Measurements from ENCODE around the gene MIS18A. TPM values are rescaled to one million over a fixed set of nuclear protein-coding genes. Genes with fewer than 3 reads are reported as not detected.
"Not testable (repeated sequence)": the region's sequence is repeated elsewhere in the genome, so short reads cannot be mapped to it uniquely, and the experiment has no call there.

Gene MIS18A
- polyA plus RNA-seq, 3 donors = 20.0 to 26.9 (median 26.5) TPM

DNA sequence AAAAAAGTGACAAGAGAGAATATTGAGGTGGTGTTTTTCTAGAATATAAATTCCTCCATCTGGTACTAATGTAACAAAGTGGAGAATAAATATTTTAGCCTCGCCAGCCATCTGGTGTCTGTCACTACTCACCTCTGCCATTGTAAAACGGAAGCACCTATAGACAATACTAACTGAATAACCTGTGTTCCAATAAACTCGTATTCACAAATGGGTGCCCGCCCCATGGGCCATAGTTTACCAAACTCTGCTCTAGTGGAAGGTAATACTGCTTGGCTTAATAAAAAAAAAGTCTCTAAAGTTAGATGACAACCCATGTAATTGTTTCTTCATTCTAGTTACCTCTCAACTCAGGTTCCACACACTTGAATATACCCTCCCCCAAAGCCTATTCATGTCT, 8.1 kb downstream of the MIS18A start:
- no peak for DNase-seq (ENCODE audit: extremely low read depth in 1 of 11, low read depth in 9 of 11, low spot score in 4 of 11)

DNA sequence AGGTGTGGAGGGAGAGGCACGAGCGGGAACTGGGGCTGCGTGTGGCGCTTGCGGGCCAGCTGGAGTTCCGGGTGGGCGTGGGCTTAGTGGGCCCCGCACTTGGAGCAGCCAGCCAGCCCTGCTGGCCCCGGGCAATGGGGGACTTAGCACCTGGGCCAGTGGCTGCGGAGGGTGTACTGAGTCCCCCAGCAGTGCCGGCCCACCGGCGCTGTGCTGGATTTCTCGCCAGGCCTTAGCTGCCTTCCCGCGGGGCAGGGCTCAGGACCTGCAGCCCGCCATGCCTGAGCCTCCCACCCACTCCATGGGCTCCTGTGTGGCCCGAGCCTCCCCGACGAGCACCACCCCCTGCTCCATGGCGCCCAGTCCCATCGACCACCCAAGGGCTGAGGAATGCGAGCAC, 13.5 kb downstream of the MIS18A start:
- DNase-seq (ENCODE audit: extremely low read depth in 1 of 11, low read depth in 9 of 11, low spot score in 4 of 11) = not testable (repeated sequence)

DNA sequence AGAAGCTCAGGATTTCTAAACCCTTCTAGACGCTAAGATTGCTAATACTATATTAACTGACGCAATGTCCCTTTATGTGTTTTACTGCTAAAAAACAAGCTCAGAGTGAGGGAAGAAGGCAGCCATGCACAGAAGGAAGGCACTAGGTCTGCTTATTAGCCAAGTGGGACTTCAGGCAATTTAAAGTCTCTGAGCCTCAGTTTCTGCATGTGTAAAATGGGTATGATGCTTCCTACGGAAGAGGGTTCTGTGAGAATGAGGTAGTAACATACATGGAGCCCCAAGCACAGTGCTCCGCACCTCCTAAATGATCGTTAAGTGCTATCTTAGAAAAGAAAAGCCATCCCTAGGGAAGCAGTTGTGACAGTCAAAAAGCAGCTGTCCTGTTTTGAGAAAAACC, 16.9 kb downstream of the MIS18A start:
- no peak for DNase-seq (ENCODE audit: extremely low read depth in 1 of 11, low read depth in 9 of 11, low spot score in 4 of 11)

DNA sequence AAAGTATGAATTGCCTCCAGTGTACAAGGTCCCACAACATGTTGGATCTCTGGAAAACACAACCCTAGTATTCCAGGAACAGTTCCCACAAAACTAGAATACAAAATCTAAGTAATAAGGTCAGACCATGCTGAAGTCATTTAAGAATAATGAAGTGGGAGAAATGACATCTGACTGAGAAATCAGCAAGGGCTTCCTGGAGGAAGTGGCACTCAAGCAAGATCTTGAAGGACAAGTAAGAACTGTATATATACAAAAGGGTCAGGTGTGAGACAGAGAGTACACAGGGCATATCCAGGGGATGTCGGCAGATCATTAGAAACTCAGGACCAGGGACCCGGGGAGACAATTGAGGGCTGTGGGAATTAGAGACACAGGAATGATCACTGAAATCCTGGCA, 18.7 kb downstream of the MIS18A start:
- no peak for DNase-seq (ENCODE audit: extremely low read depth in 1 of 11, low read depth in 9 of 11, low spot score in 4 of 11)

DNA sequence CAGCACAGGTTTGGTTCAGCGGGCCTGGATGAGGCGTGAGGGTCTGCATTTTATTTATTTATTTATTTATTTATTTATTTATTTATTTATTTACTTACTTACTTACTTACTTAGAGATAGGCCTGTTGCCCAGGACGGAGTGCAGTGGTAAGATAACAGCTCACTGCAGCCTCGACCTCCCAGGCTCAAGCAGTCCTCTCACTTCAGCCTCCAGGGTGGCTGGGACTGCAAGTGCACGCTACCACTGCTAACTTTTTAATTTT, 20.1 kb downstream of the MIS18A start:
- DNase-seq (ENCODE audit: extremely low read depth in 1 of 11, low read depth in 9 of 11, low spot score in 4 of 11) = not testable (repeated sequence)

DNA sequence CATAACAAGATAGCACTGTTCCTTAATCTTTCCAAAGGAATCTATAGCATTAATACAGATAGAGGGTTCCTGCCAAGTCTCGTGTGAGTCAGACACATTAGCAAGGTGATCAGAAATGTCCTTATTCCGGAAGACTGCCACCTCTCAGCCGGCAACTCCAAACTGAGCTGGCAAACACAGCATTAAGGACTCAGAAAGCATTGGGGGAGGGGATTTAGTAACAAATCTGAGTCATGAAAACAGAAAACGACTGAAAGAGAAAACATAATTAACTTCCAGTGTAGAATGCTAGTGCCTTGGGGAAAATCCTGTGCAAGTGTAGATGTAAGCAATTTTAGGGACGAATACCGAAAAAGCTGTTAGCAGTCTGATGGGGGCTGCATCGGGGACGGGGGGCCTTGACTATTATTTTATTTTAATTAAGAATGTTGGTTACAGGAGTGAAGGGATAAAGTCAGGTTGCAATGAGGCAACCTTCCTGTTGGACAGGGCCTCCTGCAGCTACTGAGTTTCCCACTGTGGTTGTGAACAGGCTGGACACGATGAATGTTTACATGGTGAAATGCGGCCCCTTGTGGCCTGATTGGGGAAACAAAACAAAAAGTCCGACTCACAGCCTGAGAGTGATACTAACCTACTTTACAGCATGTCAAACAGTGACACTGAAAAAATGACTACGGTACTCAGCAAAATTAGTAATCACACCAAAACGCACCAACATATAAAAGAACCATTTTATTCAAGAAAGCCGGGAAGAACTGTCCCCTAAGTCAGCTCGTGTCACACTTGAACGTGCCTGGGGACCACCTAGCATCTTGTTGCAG, 20.7 kb downstream of the MIS18A start:
- peak in 9 of 11 donors; percentile 68 to 88 (median 75) for DNase-seq (ENCODE audit: extremely low read depth in 1 of 11, low read depth in 9 of 11, low spot score in 4 of 11)

DNA sequence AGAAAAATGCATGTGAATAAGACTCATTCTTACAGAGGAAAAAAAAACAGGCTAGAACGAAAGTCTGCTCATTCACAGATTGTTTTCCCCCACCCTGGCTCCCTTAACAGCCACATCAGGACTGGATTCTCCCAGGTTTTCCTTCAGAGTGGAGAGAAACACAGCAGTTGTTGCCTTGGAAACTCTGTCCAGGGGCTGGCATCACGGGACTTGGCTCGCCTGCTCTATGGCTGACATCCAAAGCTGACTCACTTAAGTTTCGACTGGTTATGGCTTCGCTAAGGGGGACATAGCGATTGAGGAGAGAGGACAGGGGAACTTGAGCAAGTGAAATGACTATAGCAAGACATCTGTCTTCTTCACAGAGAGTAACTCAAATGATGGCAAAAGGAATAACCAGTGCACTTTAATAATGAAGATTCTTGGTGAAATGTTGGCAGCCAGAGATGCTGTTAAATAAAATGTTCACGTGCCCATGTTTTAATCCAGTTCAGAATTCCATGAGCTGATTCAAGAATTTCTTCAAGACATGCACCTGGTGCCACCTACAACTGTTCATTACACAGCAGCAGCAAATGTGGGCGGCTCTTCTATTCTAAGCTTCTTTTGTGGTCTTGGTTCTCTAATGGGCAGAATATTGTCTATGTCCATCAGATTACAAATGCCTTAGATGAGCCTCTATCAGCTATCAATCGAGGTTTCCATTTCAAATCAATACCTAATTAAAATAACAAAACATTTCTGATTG, 21.8 kb downstream of the MIS18A start:
- DNase-seq (ENCODE audit: extremely low read depth in 1 of 11, low read depth in 9 of 11, low spot score in 4 of 11) = peak in 7 of 11 donors; percentile 46 to 77 (median 72)

DNA sequence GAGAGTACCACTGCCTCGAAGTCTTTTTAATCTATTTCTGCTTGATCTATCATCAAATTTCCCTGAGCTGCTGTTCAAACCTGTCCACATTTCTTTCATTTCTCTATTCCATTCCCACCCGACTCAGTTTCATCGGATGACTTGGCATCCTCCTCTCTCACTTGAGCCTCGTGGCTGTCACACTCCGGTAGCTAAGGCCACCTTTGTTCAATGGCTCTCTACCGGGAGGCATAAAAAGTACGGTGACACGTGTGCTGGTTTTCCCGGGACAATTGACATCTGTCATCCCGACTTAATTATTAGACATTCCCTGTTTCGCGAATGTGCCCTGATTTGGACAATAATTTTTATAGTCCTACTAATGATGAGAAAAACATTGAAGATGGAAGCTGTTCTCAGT, 22.6 kb downstream of the MIS18A start:
- DNase-seq (ENCODE audit: extremely low read depth in 1 of 11, low read depth in 9 of 11, low spot score in 4 of 11) = no peak

DNA sequence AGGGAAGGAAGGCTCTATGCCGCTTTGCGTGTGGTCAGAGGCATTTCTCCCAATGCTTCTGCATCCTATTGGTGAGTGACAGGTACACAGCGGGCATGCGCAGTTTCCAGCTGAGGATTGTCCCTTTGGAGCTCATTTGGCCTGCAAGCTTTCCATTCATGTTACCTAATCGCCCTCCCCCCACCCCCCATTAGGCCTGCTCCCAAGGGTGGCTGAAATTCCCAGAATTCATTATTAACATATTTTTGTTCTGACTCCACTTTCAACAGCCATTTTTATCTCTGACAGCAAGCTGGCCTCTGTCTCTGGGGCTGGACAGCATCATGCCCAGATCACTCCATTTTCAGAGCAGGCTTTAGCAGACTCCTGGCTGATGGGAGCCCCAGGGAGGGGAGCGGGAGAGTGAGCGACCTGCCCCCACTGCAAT, 25.6 kb downstream of the MIS18A start:
- DNase-seq (ENCODE audit: extremely low read depth in 1 of 11, low read depth in 9 of 11, low spot score in 4 of 11) = no peak

DNA sequence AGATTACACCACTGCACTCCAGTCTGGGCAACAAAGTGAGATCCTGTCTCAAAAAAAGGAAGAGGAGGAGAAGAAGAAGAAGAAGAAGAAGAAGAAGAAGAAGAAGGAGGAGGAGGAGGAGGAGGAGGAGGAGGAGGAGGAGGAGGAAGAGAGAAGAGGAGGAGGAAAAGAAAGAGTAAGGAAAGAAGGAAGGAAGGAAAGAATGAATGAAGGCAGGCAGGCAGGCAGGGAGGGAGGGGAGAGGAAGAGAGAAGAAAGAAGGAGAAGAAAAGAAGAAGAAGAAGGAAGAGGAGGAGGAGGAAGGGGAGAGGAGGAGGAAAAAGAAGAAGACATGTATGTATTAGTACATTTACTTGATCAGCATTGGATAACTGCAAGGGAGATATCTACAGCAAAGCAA, 26.7 kb downstream of the MIS18A start:
- no peak for DNase-seq (ENCODE audit: extremely low read depth in 1 of 11, low read depth in 9 of 11, low spot score in 4 of 11)

DNA sequence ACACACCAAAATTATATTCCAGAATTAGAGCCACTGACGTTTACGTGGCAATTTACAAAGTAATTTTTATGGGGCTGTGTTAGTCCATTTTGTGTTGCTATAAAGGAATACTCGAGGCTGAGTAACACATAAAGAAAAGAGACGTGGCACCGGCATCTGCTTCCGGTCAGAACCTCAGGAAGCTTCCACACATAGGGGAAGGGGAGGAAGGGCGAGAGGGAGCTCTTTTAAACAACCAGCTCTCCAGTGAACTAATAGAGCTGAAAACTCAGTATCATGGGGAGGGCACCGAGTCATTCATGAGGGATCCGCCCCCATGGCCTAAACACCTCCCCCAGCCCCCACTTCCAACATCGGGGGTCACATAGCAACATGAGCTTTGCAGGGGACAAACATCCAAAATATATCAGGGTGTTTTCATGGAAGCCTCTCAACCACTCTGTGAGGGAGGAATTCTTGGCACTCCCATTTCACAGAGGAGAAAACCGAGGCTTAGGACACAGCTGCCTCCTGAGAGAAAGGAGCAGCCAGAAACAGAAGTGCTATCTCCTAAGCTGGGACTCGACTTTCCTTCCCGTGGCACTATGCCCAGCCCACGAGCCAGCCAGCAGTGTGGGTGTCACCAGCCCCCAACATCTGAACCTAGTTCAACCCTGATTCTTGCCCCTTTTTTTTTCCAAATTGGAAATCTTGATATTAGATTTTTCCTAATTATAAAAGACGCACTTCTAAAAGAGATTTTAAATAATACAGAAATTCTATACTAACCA, 29.2 kb downstream of the MIS18A start:
- DNase-seq (ENCODE audit: extremely low read depth in 1 of 11, low read depth in 9 of 11, low spot score in 4 of 11) = no peak

DNA sequence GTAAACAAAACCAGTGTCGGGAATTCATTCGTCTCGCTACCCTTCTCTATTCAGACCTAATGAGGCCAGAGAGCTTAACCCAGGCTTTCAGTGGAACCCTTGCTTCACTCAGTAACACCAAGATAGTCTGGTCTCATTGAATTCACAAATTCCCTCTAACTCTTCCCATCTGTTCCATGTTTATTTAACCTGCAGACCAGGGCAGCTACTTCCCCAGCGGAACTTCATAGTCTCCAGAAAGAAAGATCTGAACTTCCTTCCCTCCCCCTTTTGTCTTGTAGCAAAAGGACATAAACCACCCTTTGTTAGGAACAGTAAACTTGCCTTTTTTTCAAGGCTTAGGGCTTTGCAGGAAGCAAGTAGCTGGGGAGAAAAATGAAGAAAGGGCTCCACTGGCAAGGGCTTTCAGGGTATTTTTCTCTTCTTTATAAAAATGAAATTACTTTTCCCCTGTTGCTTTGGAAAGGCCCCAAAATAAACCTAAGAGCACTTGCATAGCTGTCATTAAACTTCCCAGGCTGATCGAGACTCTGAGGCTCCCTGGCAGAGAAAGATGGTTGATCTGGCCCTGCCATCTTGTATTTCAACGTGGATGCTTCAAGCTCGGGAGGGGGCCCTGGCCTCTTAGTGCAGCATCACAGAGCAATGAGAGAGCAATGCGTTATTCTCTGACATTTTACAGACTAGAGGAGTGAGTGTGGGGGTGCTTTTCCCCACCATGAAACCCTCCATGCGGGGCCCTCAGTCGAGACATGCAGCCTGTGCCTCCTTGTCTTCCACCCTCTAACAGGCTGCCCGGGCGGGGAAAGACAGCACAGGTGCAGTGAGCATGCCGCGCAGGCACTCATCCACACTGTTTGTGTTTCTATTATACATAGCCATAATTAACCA, 30.0 kb downstream of the MIS18A start:
- DNase-seq (ENCODE audit: extremely low read depth in 1 of 11, low read depth in 9 of 11, low spot score in 4 of 11) = peak in 3 of 11 donors; percentile 43 to 57 (median 47)

DNA sequence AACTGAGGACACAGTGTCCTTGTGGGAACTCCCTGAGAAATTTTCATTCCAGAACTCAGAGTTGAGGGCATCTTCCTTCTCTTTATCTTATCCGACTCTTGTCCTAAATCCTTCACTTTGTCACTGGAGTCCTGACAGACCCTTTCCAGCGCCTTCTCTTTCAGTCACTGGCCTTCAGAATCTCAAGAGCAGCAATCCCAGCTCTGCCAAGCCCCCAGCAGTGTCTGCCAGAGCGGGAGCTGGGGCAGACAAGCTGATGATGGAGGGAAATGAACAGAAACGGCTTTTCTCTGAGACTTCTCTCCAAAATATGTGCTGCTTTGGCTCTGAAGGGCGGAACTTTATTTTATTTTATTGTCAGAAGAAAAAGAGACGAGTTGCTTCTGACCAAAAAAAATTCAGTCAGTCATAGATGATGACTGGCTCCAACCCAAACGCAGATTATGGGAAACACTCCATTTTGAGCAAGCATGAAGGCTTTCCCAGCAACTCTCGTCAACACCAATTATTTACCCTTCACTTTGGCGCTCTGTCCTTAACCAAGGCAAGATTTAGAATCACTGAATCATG, 32.2 kb downstream of the MIS18A start:
- DNase-seq (ENCODE audit: extremely low read depth in 1 of 11, low read depth in 9 of 11, low spot score in 4 of 11) = no peak

DNA sequence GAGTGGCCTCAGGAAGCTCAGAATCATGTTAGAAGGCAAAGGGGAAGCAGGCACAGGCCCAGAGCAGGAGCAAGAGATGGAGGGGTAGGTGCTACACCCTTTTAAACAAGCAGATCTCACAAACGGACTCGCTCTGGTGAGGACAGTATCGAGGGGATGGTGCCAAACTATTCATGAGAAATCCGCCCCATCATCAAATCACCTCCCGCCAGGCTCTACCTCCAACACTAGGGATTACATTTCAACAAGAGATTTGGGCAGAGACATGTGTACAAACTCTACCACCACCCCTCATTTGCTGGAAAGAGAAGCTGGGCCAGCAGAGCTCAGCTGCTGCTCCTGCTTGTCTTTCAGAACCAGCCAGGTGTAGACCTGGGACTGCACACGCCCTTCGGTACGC, 32.9 kb downstream of the MIS18A start:
- no peak for DNase-seq (ENCODE audit: extremely low read depth in 1 of 11, low read depth in 9 of 11, low spot score in 4 of 11)

DNA sequence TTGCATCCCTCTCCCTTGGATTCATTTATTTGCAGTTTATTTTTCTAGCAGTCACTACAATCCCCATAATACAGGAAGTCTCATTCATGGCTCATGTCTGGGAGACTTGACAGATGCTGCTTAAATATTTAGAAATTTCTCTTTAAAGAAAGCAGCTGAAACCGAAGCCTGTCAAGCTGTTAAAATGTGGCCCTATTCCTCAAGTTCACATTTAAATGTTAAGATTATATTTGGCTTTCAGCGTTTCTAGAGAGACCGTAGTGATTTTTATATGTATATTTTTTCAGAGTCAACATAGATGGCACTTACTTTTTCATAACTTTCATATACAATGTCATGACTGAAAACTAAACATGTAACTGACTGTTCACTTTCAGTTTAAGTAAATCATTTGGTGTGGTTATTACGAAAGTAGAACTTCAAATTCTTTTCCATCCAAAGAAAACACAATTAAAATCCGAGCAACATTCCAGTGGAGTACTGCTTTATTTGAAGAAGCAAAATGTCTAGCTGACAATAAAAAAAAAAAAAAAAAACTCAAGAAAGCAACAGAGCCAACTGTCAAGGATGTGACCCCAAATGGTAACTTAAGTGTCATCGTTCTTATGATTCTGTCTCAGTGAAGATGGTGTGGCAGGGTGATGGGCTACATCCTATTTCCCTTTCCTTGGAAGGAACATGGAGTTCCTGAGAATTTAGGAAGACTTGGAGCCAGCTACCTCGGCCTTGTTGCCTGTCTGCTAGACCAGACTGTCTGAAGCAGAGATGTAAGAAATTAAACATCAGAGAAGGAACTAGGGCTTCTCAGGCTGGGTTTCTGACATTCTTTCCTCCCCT, 37.8 kb downstream of the MIS18A start:
- no peak for DNase-seq (ENCODE audit: extremely low read depth in 1 of 11, low read depth in 9 of 11, low spot score in 4 of 11)

DNA sequence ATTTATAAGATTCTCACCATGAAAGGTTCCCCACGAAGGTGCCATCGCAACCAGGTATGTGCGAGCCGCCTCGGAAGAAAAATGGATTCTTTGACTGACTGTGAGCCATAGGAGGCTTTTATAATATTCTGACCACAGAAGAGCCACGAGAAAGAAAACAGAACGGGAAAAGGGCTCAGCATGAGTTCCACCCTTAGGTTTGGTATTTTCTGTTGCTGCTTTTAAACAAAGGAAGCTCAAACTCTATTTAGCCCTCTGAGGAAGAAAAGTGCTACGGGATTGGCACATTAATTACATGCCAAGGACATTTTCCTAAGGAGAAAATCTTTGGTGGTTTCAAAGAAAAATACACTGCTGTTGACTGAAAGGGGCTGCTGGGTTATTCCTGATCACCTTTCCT, 39.3 kb downstream of the MIS18A start:
- DNase-seq (ENCODE audit: extremely low read depth in 1 of 11, low read depth in 9 of 11, low spot score in 4 of 11) = no peak

DNA sequence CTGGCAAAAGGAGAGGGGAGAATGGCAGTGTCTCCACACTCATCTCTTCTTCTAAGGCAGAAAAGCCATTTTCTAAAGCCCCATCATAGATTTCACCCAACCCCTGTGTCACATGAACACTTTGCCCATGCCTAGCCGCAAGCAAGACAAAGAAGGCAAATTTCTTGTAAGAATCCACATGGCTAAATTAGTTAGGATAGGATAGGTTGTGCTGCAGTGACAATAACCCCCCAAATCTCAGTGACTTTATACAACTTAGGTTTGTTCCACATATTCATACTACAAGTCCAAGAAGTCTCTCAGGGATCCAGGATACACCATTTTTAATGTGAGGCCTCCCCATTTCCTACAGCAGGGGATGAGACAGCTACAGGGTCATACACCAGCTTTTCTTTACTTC, 40.8 kb downstream of the MIS18A start:
- DNase-seq (ENCODE audit: extremely low read depth in 1 of 11, low read depth in 9 of 11, low spot score in 4 of 11) = no peak

DNA sequence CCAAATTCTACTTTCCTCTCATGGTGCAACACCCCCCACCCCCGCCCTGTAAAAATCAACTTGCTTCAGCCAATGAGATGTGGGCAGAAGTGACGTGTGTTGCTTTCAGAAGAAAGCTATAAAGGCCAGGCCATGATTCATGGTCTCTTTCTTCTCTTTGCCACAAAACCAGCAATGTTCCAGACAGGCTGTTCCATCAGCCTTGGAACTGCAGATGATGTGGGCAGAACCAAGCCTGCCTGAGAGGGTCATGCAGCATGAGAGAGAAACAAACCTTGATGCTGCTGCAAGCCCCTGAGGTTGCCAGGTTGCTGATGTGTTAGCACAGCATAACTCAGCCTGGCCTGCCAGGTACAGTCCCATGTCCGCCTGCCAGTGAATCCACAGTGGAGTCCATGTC, 41.8 kb downstream of the MIS18A start:
- no peak for DNase-seq (ENCODE audit: extremely low read depth in 1 of 11, low read depth in 9 of 11, low spot score in 4 of 11)

Measured in renal cortex interstitium (tissue), 11 donors.